RWPE2 (cell line): ENCODE measurements around the gene CLMN.

Experiments
- ATAC-seq: fragments of 200-7000 bp; cut with Tn5 transposase; 3 replicates; pipeline ENCODE4 v1.9.1; 2021; ENCODE audit warnings: low read depth
- DNase-seq: peaks from one replicate; pipeline ENCODE4 v3.0.0-alpha.2; 2020; ENCODE audit warnings: low spot score
- H3K27ac ChIP-seq: fragments of 450-650 bp; 2 replicates; pipeline ENCODE4 v1.5.1; 2017; ENCODE audit warnings: mild to moderate bottlenecking; ENCODE audit not compliant: poor library complexity, severe bottlenecking
- H3K27me3 ChIP-seq: fragments of 250-450 bp; sonication (Bioruptor Pico); 2 replicates; pipeline ENCODE4 v1.5.1; 2021; ENCODE audit warnings: mild to moderate bottlenecking, moderate library complexity; ENCODE audit not compliant: insufficient read depth, poor library complexity, severe bottlenecking
- H3K36me3 ChIP-seq: fragments of 250-450 bp; sonication (Bioruptor Pico); 2 replicates; pipeline ENCODE4 v1.5.1; 2020; ENCODE audit warnings: low read depth, mild to moderate bottlenecking, moderate library complexity
- H3K4me1 ChIP-seq: fragments of 250-450 bp; sonication (Bioruptor Pico); 2 replicates; pipeline ENCODE4 v1.5.1; 2021; ENCODE audit warnings: mild to moderate bottlenecking, moderate library complexity; ENCODE audit not compliant: insufficient read depth, poor library complexity, severe bottlenecking
- H3K4me3 ChIP-seq: fragments of 250-450 bp; sonication (Bioruptor Pico); 2 replicates; pipeline ENCODE4 v1.5.1; 2021; ENCODE audit warnings: mild to moderate bottlenecking, moderate library complexity; ENCODE audit not compliant: severe bottlenecking
- H3K9me3 ChIP-seq: fragments of 250-450 bp; sonication (Bioruptor Pico); 2 replicates; pipeline ENCODE4 v1.5.1; 2021; ENCODE audit warnings: mild to moderate bottlenecking, moderate library complexity; ENCODE audit not compliant: severe bottlenecking
- CTCF ChIP-seq: fragments of 450-650 bp; IDR thresholded peaks from one replicate; pipeline ENCODE4 v1.5.1; 2017; ENCODE audit warnings: mild to moderate bottlenecking, moderate library complexity; ENCODE audit not compliant: poor library complexity, severe bottlenecking

The CLMN gene

GRCh38 chr14:95305940-95306339 is 13.8 kb downstream of the CLMN start:
- Histone ChIP-seq H3K4me1 (no peaks in the 10 kb centered on the region), H3K27ac (no peak overlapping the region), H3K4me3 (no peak overlapping the region), H3K36me3 (no peaks in the 10 kb centered on the region), H3K27me3 (no peaks in the 10 kb centered on the region), H3K9me3 (no peaks in the 10 kb centered on the region)
- ATAC-seq: no peak
- TF ChIP-seq CTCF: no peak
- DNase-seq: no peak

GRCh38 chr14:95305145-95305544 is 14.6 kb downstream of the CLMN start:
- TF ChIP-seq CTCF: no peak
- ATAC-seq (no peak), DNase-seq (no peak)
- Histone ChIP-seq H3K9me3 (no peaks in the 10 kb centered on the region), H3K4me3 (no peak overlapping the region), H3K36me3 (no peaks in the 10 kb centered on the region), H3K27me3 (no peaks in the 10 kb centered on the region), H3K27ac (no peak overlapping the region), H3K4me1 (no peaks in the 10 kb centered on the region)

GRCh38 chr14:95304342-95304741 is 15.4 kb downstream of the CLMN start:
- H3K36me3 ChIP-seq: no peaks in the 10 kb centered on the region
- no peak overlapping the region for H3K27ac ChIP-seq
- DNase-seq (no peak), ATAC-seq (no peak)
- no peaks in the 10 kb centered on the region for H3K27me3 ChIP-seq
- no peak for TF ChIP-seq CTCF
- no peak overlapping the region for H3K4me3 ChIP-seq
- H3K9me3 ChIP-seq: no peaks in the 10 kb centered on the region
- H3K4me1 ChIP-seq: no peaks in the 10 kb centered on the region

- DNase-seq (no peak), ATAC-seq (no peak)
- no peaks in the 10 kb centered on the region for H3K27me3 ChIP-seq
- TF ChIP-seq CTCF: no peak
- H3K9me3 ChIP-seq: no peaks in the 10 kb centered on the region
- H3K4me3 ChIP-seq: no peak overlapping the region
- no peaks in the 10 kb centered on the region for H3K36me3 ChIP-seq
- no peak overlapping the region for H3K27ac ChIP-seq
- no peaks in the 10 kb centered on the region for H3K4me1 ChIP-seq
These were observed 16.2 kb downstream of the CLMN start for GRCh38 chr14:95303552-95303951.

- no peak for ATAC-seq
- H3K27ac ChIP-seq: no peak overlapping the region
These were observed 16.8 kb downstream of the CLMN start for GRCh38 chr14:95302667-95303506.

More at GRCh38 chr14:95302667-95303506, 16.8 kb downstream of the CLMN start:
- Histone ChIP-seq H3K27me3 (no peaks in the 10 kb centered on the region), H3K4me1 (no peaks in the 10 kb centered on the region), H3K9me3 (no peaks in the 10 kb centered on the region), H3K36me3 (no peaks in the 10 kb centered on the region), H3K4me3 (no peak overlapping the region)
- no peak for DNase-seq
- TF ChIP-seq CTCF: no peak
